Activated B cell treated with CpG ODN at 0.5 μM for 24 hours (primary cell): ENCODE results near the gene OTOP3. TPM values are rescaled to one million over a fixed set of nuclear protein-coding genes. Genes with fewer than 3 reads are reported as not detected.
"Not testable (repeated sequence)": the region's sequence is repeated elsewhere in the genome, so short reads cannot be mapped to it uniquely, and the experiment has no call there.

Source experiments
- ATAC-seq: fragments of 200-7000 bp; cut with Tn5 transposase; one replicate; pipeline ENCODE4 v1.10.0; 2021; ENCODE audit warnings: low read depth, mild to moderate bottlenecking, moderate library complexity
- CTCF ChIA-PET: fragments of 350-600 bp; sonication (Branson Sonifier 250); formaldehyde crosslinking; loops from one replicate; lab custom pipeline; 2021; ENCODE audit warnings: antibody characterized with exemption; lab: Charles Lee
- POLR2A ChIA-PET: fragments of 350-600 bp; sonication (Branson Sonifier 250); formaldehyde crosslinking; loops from one replicate; lab custom pipeline; 2021; ENCODE audit warnings: antibody characterized with exemption; lab: Charles Lee
- DNase-seq: peaks from one replicate; pipeline ENCODE4 v3.0.0; 2022
- H3K27ac Mint-ChIP-seq: one replicate; pipeline ENCODE4 v1.8.0; 2020; ENCODE audit warnings: mixed read lengths
- H3K27me3 Mint-ChIP-seq: one replicate; pipeline ENCODE4 v1.8.0; 2021; ENCODE audit warnings: mixed read lengths
- H3K36me3 Mint-ChIP-seq: one replicate; pipeline ENCODE4 v1.8.0; 2021; ENCODE audit warnings: low read depth, mixed read lengths
- H3K4me1 Mint-ChIP-seq: one replicate; pipeline ENCODE4 v1.8.0; 2021; ENCODE audit warnings: mixed read lengths
- H3K4me3 Mint-ChIP-seq: one replicate; pipeline ENCODE4 v1.8.0; 2020; ENCODE audit warnings: mild to moderate bottlenecking, mixed read lengths
- H3K9me3 Mint-ChIP-seq: one replicate; pipeline ENCODE4 v1.8.0; 2020; ENCODE audit warnings: mixed read lengths
- CTCF ChIP-seq: fragments of 200-600 bp; IDR thresholded peaks from one replicate; pipeline ENCODE4 v1.8.0; 2022; ENCODE audit warnings: antibody characterized with exemption, mild to moderate bottlenecking
- intact Hi-C: fragments of 100-400 bp; cut with micrococcal nuclease; formaldehyde crosslinking; loops from one replicate; pipeline ENCODE4 v1.15.1; 2024
- total RNA-seq: library from RNA; stranded (reverse); gene quantifications from 2 replicates; pipeline ENCODE4 v1.2.3, GENCODE V29; 2022

OTOP3 gene
- total RNA-seq, 1 donor from 2014 or later, result not detected

- intact Hi-C loops, result no loop called here
- Mint-ChIP-seq H3K27ac (no peak overlapping the region), H3K27me3 (peaks cover 2% of the 10 kb centered on the region), H3K9me3 (no peaks in the 10 kb centered on the region), H3K4me3 (no peak overlapping the region), H3K4me1 (peaks cover 7% of the 10 kb centered on the region), H3K36me3 (no peaks in the 10 kb centered on the region)
- ChIA-PET CTCF (no interaction called here), POLR2A (no interaction called here)
- no peak for DNase-seq
- no peak for TF ChIP-seq CTCF
- ATAC-seq, result no peak
Observed at GRCh38 chr17:74964988-74965622, 29.4 kb downstream of the OTOP3 start.

- DNase-seq (no peak), ATAC-seq (no peak)
- intact Hi-C loops, result no loop called here
- Mint-ChIP-seq H3K9me3 (no peaks in the 10 kb centered on the region), H3K27ac (no peak overlapping the region), H3K4me1 (peaks cover 6% of the 10 kb centered on the region), H3K36me3 (no peaks in the 10 kb centered on the region), H3K4me3 (no peak overlapping the region), H3K27me3 (peaks cover 7% of the 10 kb centered on the region)
- CTCF ChIA-PET, result no interaction called here
- POLR2A ChIA-PET, result interaction anchor here (0.6 kb wide), 1 partner anchor 45 kb away, joined by 3 read pairs; no protein-coding TSS in a partner anchor
- TF ChIP-seq CTCF, result no peak
Observed at GRCh38 chr17:74968361-74968780, 32.7 kb downstream of the OTOP3 start.

GRCh38 chr17:74969501-74969900 is 33.8 kb downstream of the OTOP3 start:
- DNase-seq, intact Hi-C loops, H3K4me1 Mint-ChIP-seq, H3K36me3 Mint-ChIP-seq, H3K27ac Mint-ChIP-seq, ATAC-seq, H3K4me3 Mint-ChIP-seq, H3K9me3 Mint-ChIP-seq, H3K27me3 Mint-ChIP-seq: not testable (repeated sequence)
- POLR2A ChIA-PET, result interaction anchor here (0.7 kb wide), 3 partner anchors 51 to 175 kb away, joined by 4 to 5 read pairs (median 4); no protein-coding TSS in a partner anchor
- CTCF ChIA-PET, result interaction anchor here (1.0 kb wide), 2 partner anchors 9 to 232 kb away, joined by 3 to 4 read pairs; no protein-coding TSS in a partner anchor

- TF ChIP-seq CTCF, result no peak
- ChIA-PET CTCF (interaction anchor here (5.1 kb wide), 1 partner anchor 9 kb away, joined by 37 read pairs; no protein-coding TSS in a partner anchor), POLR2A (interaction anchor here (0.7 kb wide), 2 partner anchors 52 to 174 kb away, joined by 4 read pairs; no protein-coding TSS in a partner anchor)
- Mint-ChIP-seq H3K9me3 (no peaks in the 10 kb centered on the region), H3K4me1 (peaks cover 6% of the 10 kb centered on the region), H3K36me3 (no peaks in the 10 kb centered on the region), H3K27ac (no peak overlapping the region), H3K4me3 (no peak overlapping the region), H3K27me3 (peaks cover 15% of the 10 kb centered on the region)
- intact Hi-C loops, result loop anchor here (5.0 kb wide), 1 partner anchor 212 kb away; the partner anchor contains the start of gene SUMO2
- DNase-seq (no peak), ATAC-seq (no peak)
Observed at GRCh38 chr17:74970395-74970794, 34.7 kb downstream of the OTOP3 start.

- TF ChIP-seq CTCF, result no peak
- Mint-ChIP-seq H3K4me1 (peaks cover 6% of the 10 kb centered on the region), H3K27ac (no peak overlapping the region), H3K36me3 (no peaks in the 10 kb centered on the region), H3K9me3 (no peaks in the 10 kb centered on the region), H3K27me3 (peaks cover 19% of the 10 kb centered on the region), H3K4me3 (peak overlapping the region; percentile 76)
- intact Hi-C loops, result loop anchor here (5.0 kb wide), 1 partner anchor 211 kb away; the partner anchor contains the start of gene SUMO2
- no peak for ATAC-seq
- no peak for DNase-seq
- POLR2A ChIA-PET, result interaction anchor here (0.6 to 3.8 kb wide), 5 partner anchors 10 to 292 kb away, joined by 3 to 24 read pairs (median 6); partner anchors contain the start of gene MRPL58
- CTCF ChIA-PET, result interaction anchor here (1.0 to 5.1 kb wide), 2 partner anchors 10 to 13 kb away, joined by 3 to 37 read pairs; no protein-coding TSS in a partner anchor
Observed at GRCh38 chr17:74971069-74971841, 35.6 kb downstream of the OTOP3 start.
